H1 (cell line): ENCODE results near the gene TPD52L1. TPM values are rescaled to one million over a fixed set of nuclear protein-coding genes. Genes with fewer than 3 reads are reported as not detected.

Experiments used
- CTCF ChIA-PET: fragments of 300-600 bp; sonication (Branson Sonifier 250); formaldehyde crosslinking; loops from one replicate; lab custom pipeline; 2021; ENCODE audit not compliant: partially characterized antibody; lab: Charles Lee
- POLR2A ChIA-PET: fragments of 300-600 bp; sonication (Branson Sonifier 250); formaldehyde crosslinking; loops from one replicate; lab custom pipeline; 2021; ENCODE audit warnings: inconsistent platforms; ENCODE audit not compliant: partially characterized antibody; lab: Charles Lee
- DNase-seq, 2 experiments: peaks; one replicate each; pipeline versions ENCODE4 v3.0.0 to v3.0.0-alpha.2; 2010 to 2022; ENCODE audit warnings: low spot score in 2 of 2, low read depth in 1 of 2, mixed read lengths in 1 of 2
- FAIRE-seq: peaks from 2 replicates; lab custom pipeline; 2011; peaks lifted over from hg19 to GRCh38; lab: Jason Lieb, UNC
- H2AFZ ChIP-seq: 2 replicates; pipeline ENCODE4 v1.8.1; 2012; ENCODE audit warnings: low read length, inconsistent platforms
- H2AK5ac ChIP-seq: 2 replicates; pipeline ENCODE4 v1.6.1; 2013; ENCODE audit warnings: low read depth, low read length
- H2BK120ac ChIP-seq: replicated peaks from 2 replicates; pipeline ENCODE3; 2013; ENCODE audit warnings: low read depth, low read length, inconsistent platforms
- H2BK12ac ChIP-seq: 2 replicates; pipeline ENCODE4 v1.6.1; 2013; ENCODE audit warnings: low read depth, low read length
- H2BK15ac ChIP-seq: 2 replicates; pipeline ENCODE4 v1.6.1; 2013; ENCODE audit warnings: low read length
- H2BK20ac ChIP-seq: 2 replicates; pipeline ENCODE4 v1.6.1; 2013; ENCODE audit warnings: low read length
- H2BK5ac ChIP-seq: 2 replicates; pipeline ENCODE4 v1.6.1; 2013; ENCODE audit warnings: low read depth, low read length
- H3K14ac ChIP-seq: 2 replicates; pipeline ENCODE4 v1.6.1; 2013; ENCODE audit warnings: inconsistent platforms; ENCODE audit not compliant: insufficient read length
- H3K18ac ChIP-seq: 2 replicates; pipeline ENCODE4 v1.6.1; 2013; ENCODE audit warnings: low read length; ENCODE audit errors: extremely low read depth
- H3K23ac ChIP-seq: 2 replicates; pipeline ENCODE4 v1.6.1; 2013; ENCODE audit warnings: inconsistent platforms; ENCODE audit not compliant: insufficient read length
- H3K23me2 ChIP-seq: 2 replicates; pipeline ENCODE4 v1.6.1; 2013; ENCODE audit warnings: low read depth, low read length
- H3K27ac ChIP-seq: 2 replicates; pipeline ENCODE4 v1.6.1; 2011; ENCODE audit warnings: low read depth, low read length, inconsistent platforms
- H3K27me3 ChIP-seq, 4 experiments: replicated peaks in 1 of 4; 1 replicate in 1 of 4; 2 replicates in 3 of 4; pipeline versions ENCODE4 v1.6.1 to v1.8.1; 2011 to 2013; ENCODE audit warnings: low read length in 3 of 4, mild to moderate bottlenecking in 3 of 4, inconsistent platforms in 2 of 4, mixed read lengths in 2 of 4, moderate library complexity in 1 of 4; ENCODE audit not compliant: control insufficient read depth in 3 of 4, insufficient read depth in 3 of 4; ENCODE audit errors: extremely low read depth in 1 of 4
- H3K36me3 ChIP-seq, 4 experiments: 2 replicates each; pipeline versions ENCODE4 v1.6.1 to v1.8.1; 2011 to 2013; ENCODE audit warnings: mild to moderate bottlenecking in 4 of 4, low read length in 3 of 4, moderate library complexity in 2 of 4, control low read depth in 1 of 4, inconsistent platforms in 1 of 4; ENCODE audit not compliant: insufficient read depth in 4 of 4, control insufficient read depth in 2 of 4
- H3K4ac ChIP-seq: replicated peaks from 2 replicates; pipeline ENCODE3; 2013; ENCODE audit warnings: low read length, low read depth, mixed read lengths, inconsistent platforms; ENCODE audit not compliant: insufficient read length
- H3K4me1 ChIP-seq, 4 experiments: replicated peaks in 1 of 4; 1 replicate in 1 of 4; 2 replicates in 3 of 4; pipeline versions ENCODE4 v1.6.1 to v1.8.1; 2011 to 2013; ENCODE audit warnings: low read length in 3 of 4, inconsistent platforms in 2 of 4, mixed read lengths in 1 of 4; ENCODE audit not compliant: insufficient read depth in 4 of 4, control insufficient read depth in 3 of 4
- H3K4me2 ChIP-seq, 2 experiments: 2 replicates each; pipeline versions ENCODE4 v1.6.1 to v1.8.1; 2011 to 2013; ENCODE audit warnings: low read depth in 2 of 2, low read length in 2 of 2, control low read depth in 1 of 2, inconsistent platforms in 1 of 2, mild to moderate bottlenecking in 1 of 2; ENCODE audit not compliant: insufficient read depth in 1 of 2
- H3K4me3 ChIP-seq, 4 experiments: fragments of 200-600, 300-600 bp in 1 of 4; sonication (generic), shearing (Covaris generic), sonication (Bioruptor Twin) in 1 of 4; 2 replicates each; pipeline versions ENCODE4 v1.5.1 to v1.8.1; 2011 to 2016; ENCODE audit warnings: low read length in 4 of 4, low read depth in 3 of 4, control low read depth in 2 of 4, inconsistent platforms in 2 of 4, mild to moderate bottlenecking in 2 of 4, mixed read lengths in 1 of 4, moderate library complexity in 1 of 4; ENCODE audit not compliant: insufficient read depth in 2 of 4; ENCODE audit errors: extremely low read depth in 1 of 4
- H3K56ac ChIP-seq: replicated peaks from 2 replicates; pipeline ENCODE3; 2013; ENCODE audit warnings: low read depth, mild to moderate bottlenecking, mixed read lengths, low read length, inconsistent platforms; ENCODE audit not compliant: insufficient read length
- H3K79me1 ChIP-seq: 2 replicates; pipeline ENCODE4 v1.6.1; 2013; ENCODE audit warnings: low read depth, low read length, control low read depth
- H3K79me2 ChIP-seq, 2 experiments: 2 replicates each; pipeline versions ENCODE4 v1.6.1 to v1.8.1; 2012 to 2013; ENCODE audit warnings: low read length in 2 of 2, mild to moderate bottlenecking in 2 of 2, inconsistent platforms in 1 of 2; ENCODE audit not compliant: insufficient read depth in 2 of 2, control insufficient read depth in 1 of 2
- H3K9ac ChIP-seq, 4 experiments: replicated peaks in 1 of 4; 1 replicate in 1 of 4; 2 replicates in 3 of 4; pipeline versions ENCODE4 v1.6.1 to v1.8.1; 2011 to 2013; ENCODE audit warnings: low read depth in 3 of 4, low read length in 3 of 4, control low read depth in 2 of 4, mild to moderate bottlenecking in 2 of 4, moderate library complexity in 2 of 4, inconsistent platforms in 1 of 4; ENCODE audit errors: extremely low read depth in 1 of 4
- H3K9me3 ChIP-seq, 2 experiments: 2 replicates each; pipeline versions ENCODE4 v1.6.1 to v1.8.1; 2012 to 2013; ENCODE audit warnings: mild to moderate bottlenecking in 2 of 2, moderate library complexity in 2 of 2, control low read depth in 1 of 2, inconsistent platforms in 1 of 2, low read depth in 1 of 2, low read length in 1 of 2, mixed read lengths in 1 of 2; ENCODE audit not compliant: insufficient read depth in 2 of 2
- H4K20me1 ChIP-seq, 2 experiments: replicated peaks in 1 of 2; 2 replicates each; pipeline versions ENCODE3 to v1.8.1; 2011 to 2013; ENCODE audit warnings: inconsistent platforms in 2 of 2, low read length in 2 of 2, mild to moderate bottlenecking in 1 of 2; ENCODE audit not compliant: insufficient read depth in 2 of 2, control insufficient read depth in 1 of 2
- H4K5ac ChIP-seq: 2 replicates; pipeline ENCODE4 v1.6.1; 2013; ENCODE audit warnings: low read length, low read depth, mixed read lengths, inconsistent platforms; ENCODE audit not compliant: insufficient read length
- H4K8ac ChIP-seq: 2 replicates; pipeline ENCODE4 v1.8.0; 2013; ENCODE audit warnings: mild to moderate bottlenecking, moderate library complexity, low read length, inconsistent platforms; ENCODE audit not compliant: insufficient read depth; ENCODE audit errors: extremely low read depth
- H4K91ac ChIP-seq: replicated peaks from 2 replicates; pipeline ENCODE3; 2013; ENCODE audit warnings: low read length, mixed read lengths, inconsistent platforms; ENCODE audit not compliant: insufficient read length
- BCL11A ChIP-seq, 2 experiments: IDR thresholded peaks; one replicate each; pipeline ENCODE4 v1.6.1; 2011; ENCODE audit warnings: low read depth in 2 of 2, low read length in 2 of 2, mild to moderate bottlenecking in 2 of 2
- BRCA1 ChIP-seq: IDR thresholded peaks from 2 replicates; pipeline ENCODE4 v1.6.1; 2012; ENCODE audit warnings: low read depth, low read length, improper control_type of control experiment
- GTF2F1 ChIP-seq: IDR thresholded peaks from 2 replicates; pipeline ENCODE4 v1.6.1; 2012; ENCODE audit warnings: low read depth, low read length, improper control_type of control experiment, borderline replicate concordance
- KDM4A ChIP-seq: IDR thresholded peaks from one replicate; pipeline ENCODE4 v1.7.1; 2012; ENCODE audit warnings: low read depth, mild to moderate bottlenecking, moderate library complexity, low read length, inconsistent platforms; ENCODE audit not compliant: severe bottlenecking
- POLR2A ChIP-seq, 2 experiments: IDR thresholded peaks; 1 replicate in 1 of 2; 2 replicates in 1 of 2; pipeline ENCODE4 v1.6.1; 2011; ENCODE audit warnings: low read depth in 2 of 2, low read length in 2 of 2, mild to moderate bottlenecking in 2 of 2; ENCODE audit errors: control extremely low read depth in 1 of 2
- RFX5 ChIP-seq: IDR thresholded peaks from 2 replicates; pipeline ENCODE4 v1.6.1; 2011; ENCODE audit warnings: low read depth, low read length, improper control_type of control experiment, borderline replicate concordance
- SP2 ChIP-seq: IDR thresholded peaks from 2 replicates; pipeline ENCODE4 v1.6.1; 2012; ENCODE audit warnings: mild to moderate bottlenecking, low read length, inconsistent platforms
- SUZ12 ChIP-seq: fragments of 200-600 bp; sonication (generic); IDR thresholded peaks from 2 replicates; pipeline ENCODE4 v1.6.1; 2012; ENCODE audit warnings: mild to moderate bottlenecking, inconsistent platforms, low read length, moderate library complexity, mixed read lengths
- WGBS, 2 experiments: shearing (Covaris generic) in 1 of 2; methylation state at CpG; one replicate each; pipeline versions ENCODE4 v1.1.6 to v1.1.7; 2013 to 2015; ENCODE audit warnings: low lambda C conversion rate in 2 of 2, mixed read lengths in 2 of 2, inconsistent platforms in 1 of 2, low coverage in 1 of 2, missing lambda C conversion rate in 1 of 2; ENCODE audit not compliant: insufficient replicate concordance in 2 of 2, insufficient coverage in 1 of 2, insufficient read length in 1 of 2; ENCODE audit errors: extremely low coverage in 1 of 2, missing lambda C conversion rate in 1 of 2; 5-methylcytosine and 5-hydroxymethylcytosine counted together
- polyA plus RNA-seq, 7 experiments: library from polyadenylated mRNA; depleted of rRNA in 3 of 7; stranded (reverse) in 5 of 7; unstranded in 2 of 7; fragments of >200 nt in 5 of 7; fragments of 200-250 nt in 2 of 7; gene quantifications; 1 replicate in 5 of 7; 2 replicates in 1 of 7; 4 replicates in 1 of 7; pipeline versions ENCODE4 v1.2.1 to v1.2.3, GENCODE V29; 2011 to 2013; ENCODE audit warnings: missing spikeins in 2 of 7, mixed read lengths in 2 of 7
- total RNA-seq: library from RNA; stranded (reverse); fragmentation: NEBNext Ultra II Directional; extraction: Animal tissue kit (Norgen Biotek cat#: 25700); gene quantifications from 2 replicates; pipeline ENCODE4 v1.2.1, GENCODE V29; 2021

The TPD52L1 gene
- total and polyA plus RNA-seq, 2 of the 8 experiments (the other 6 are each of a cell fraction or from before 2014, with no cell fraction given) = 7.4 to 14.2 TPM

DNA sequence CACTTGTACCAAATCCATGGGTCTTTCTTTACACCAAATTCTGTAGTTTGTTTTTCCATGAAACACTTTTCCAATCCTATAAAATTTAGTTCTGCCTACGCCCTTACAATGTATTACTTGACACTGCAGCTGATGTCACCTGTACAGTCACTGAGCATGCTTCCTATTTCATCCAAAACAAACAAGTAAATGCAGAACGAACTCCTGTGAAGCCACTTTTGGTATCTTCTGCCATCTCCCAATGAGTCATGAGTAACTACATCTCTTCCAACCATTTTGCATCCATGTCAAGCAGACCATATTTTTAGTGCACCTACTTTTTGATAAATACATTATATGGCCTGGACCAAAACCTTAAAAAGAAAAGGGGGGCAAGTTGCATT is 105.8 kb downstream of the TPD52L1 start:
- FAIRE-seq = no peak

More for the DNA sequence above, 105.8 kb downstream of the TPD52L1 start:
- H2BK20ac ChIP-seq = no peak overlapping the region
- POLR2A ChIA-PET = no interaction called here
- H3K4ac ChIP-seq = no peak overlapping the region
- CTCF ChIA-PET = interaction anchor here (0.8 to 1.1 kb wide), 2 partner anchors 14 to 278 kb away, joined by 3 read pairs; no protein-coding TSS in a partner anchor
- no peak overlapping the region for H2BK12ac ChIP-seq
- no peak overlapping the region for H2AFZ ChIP-seq
- no peak overlapping the region for H4K5ac ChIP-seq
- H3K27ac ChIP-seq = no peak overlapping the region
- H3K56ac ChIP-seq = no peak overlapping the region
- no peaks in the 10 kb centered on the region for H3K27me3 ChIP-seq
- no peak overlapping the region for H3K4me2 ChIP-seq
- H2BK120ac ChIP-seq = no peak overlapping the region
- H2BK15ac ChIP-seq = no peak overlapping the region; the same call in 1 of the 2 replicates
- no peak overlapping the region for H2BK5ac ChIP-seq
- WGBS, 2 experiments = 86% methylated on average over 2 of the region's 2 CpGs; no CpG with 5 or more reads in 1 of the 2 experiments
- H3K4me1 ChIP-seq = no peaks in the 10 kb centered on the region; a peak in 1 of 7 replicates
- H3K36me3 ChIP-seq = no peaks in the 10 kb centered on the region
- no peak overlapping the region for H2AK5ac ChIP-seq
- no peak overlapping the region for H4K91ac ChIP-seq
- no peak overlapping the region for H3K4me3 ChIP-seq
- no peaks in the 10 kb centered on the region for H3K79me2 ChIP-seq
- H3K18ac ChIP-seq = no peak overlapping the region
- no peaks in the 10 kb centered on the region for H4K20me1 ChIP-seq
- no peaks in the 10 kb centered on the region for H3K79me1 ChIP-seq
- no peak for DNase-seq
- H4K8ac ChIP-seq = no peak overlapping the region
- H3K9ac ChIP-seq = no peak overlapping the region
- H3K9me3 ChIP-seq = no peaks in the 10 kb centered on the region
- no peak overlapping the region for H3K23ac ChIP-seq
- TF ChIP-seq SP2 (no peak), KDM4A (no peak), BRCA1 (no peak), BCL11A (IDR thresholded peaks at IDR 0.05; ENCODE audit: low read depth in 2 of 2, low read length in 2 of 2) (no peak), POLR2A (IDR thresholded peaks at IDR 0.05; ENCODE audit: control extremely low read depth in 1 of 2, low read depth in 2 of 2, low read length in 2 of 2) (no peak), GTF2F1 (no peak), SUZ12 (no peak), RFX5 (no peak)
- H3K23me2 ChIP-seq = no peaks in the 10 kb centered on the region
- H3K14ac ChIP-seq = no peak overlapping the region
